T-helper 17 cell (primary cell): ENCODE results near the gene RGS12. TPM values are rescaled to one million over a fixed set of nuclear protein-coding genes. Genes with fewer than 3 reads are reported as not detected.

ENCODE experiments used
- ATAC-seq: fragments of 150-1000 bp; cut with Tn5 transposase; 2 replicates; pipeline ENCODE4 v1.10.0; 2021; ENCODE audit warnings: mild to moderate bottlenecking, moderate library complexity
- DNase-seq, 3 donors: peaks; one replicate each; pipeline versions ENCODE4 v3.0.0 to v3.0.0-alpha.2; 2020 to 2021
- H3K9me3 ChIP-seq: one replicate; pipeline ENCODE4 v1.7.0; 2013; ENCODE audit warnings: low read length, mild to moderate bottlenecking; ENCODE audit not compliant: control insufficient read depth, poor library complexity, severe bottlenecking
- H3K27ac Mint-ChIP-seq: one replicate; pipeline ENCODE4 v1.8.0; 2022; ENCODE audit warnings: mild to moderate bottlenecking, moderate library complexity, mixed read lengths
- H3K27me3 Mint-ChIP-seq: one replicate; pipeline ENCODE4 v1.8.0; 2022; ENCODE audit warnings: mixed read lengths
- H3K36me3 Mint-ChIP-seq: one replicate; pipeline ENCODE4 v1.8.0; 2022; ENCODE audit warnings: low read depth, mixed read lengths
- H3K4me1 Mint-ChIP-seq: one replicate; pipeline ENCODE4 v1.8.0; 2022; ENCODE audit warnings: mild to moderate bottlenecking, mixed read lengths
- H3K4me3 Mint-ChIP-seq: one replicate; pipeline ENCODE4 v1.8.0; 2022; ENCODE audit warnings: mild to moderate bottlenecking, moderate library complexity, mixed read lengths
- total RNA-seq, 4 donors: library from RNA in 2 of 4; stranded (reverse) in 2 of 4; gene quantifications; one replicate each; pipeline ENCODE4 v1.2.3 and lab custom pipeline; 2022 to 2026

The RGS12 gene
- total RNA-seq, 2 donors from 2014 or later: 4.0 to 5.0 TPM

DNA sequence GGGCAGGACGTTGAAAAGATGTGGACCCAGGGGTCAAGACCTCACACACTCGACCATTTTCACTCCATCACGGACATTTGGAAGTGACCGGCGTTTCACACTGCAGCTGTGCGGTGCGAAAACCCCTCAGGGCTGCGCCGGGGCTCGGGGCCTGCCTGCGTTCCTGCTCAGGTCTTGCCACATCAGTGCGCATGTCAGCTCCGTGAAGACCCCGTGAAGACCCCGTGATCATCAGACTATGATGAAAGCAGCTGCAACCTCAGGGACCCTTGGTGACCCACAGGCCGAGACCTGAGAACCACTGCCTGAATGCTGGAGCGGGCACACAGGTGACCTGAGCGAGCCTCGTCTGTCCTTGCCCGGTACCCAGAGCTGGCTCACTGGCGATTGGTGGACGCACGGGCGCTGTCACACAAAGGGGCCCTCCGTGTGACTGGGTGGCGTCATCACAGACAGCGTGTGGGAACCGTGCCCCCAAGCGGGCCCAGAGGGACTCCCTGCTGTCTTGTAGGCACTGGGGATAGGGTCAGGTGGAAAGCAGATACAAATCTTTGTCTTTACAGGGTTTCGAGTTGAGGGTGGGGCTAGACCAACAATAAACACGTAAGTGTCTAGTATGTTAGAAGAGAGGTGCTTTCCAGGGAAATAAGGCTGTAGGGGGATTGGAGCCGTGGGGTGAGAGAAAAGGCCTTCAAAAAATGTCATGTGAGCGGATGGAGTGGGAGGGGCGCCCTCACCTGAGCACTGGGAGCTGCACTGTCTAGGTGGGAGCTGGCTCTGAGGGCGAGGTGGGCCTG lies 31.2 kb upstream of the RGS12 start:
- no peak for DNase-seq

DNA sequence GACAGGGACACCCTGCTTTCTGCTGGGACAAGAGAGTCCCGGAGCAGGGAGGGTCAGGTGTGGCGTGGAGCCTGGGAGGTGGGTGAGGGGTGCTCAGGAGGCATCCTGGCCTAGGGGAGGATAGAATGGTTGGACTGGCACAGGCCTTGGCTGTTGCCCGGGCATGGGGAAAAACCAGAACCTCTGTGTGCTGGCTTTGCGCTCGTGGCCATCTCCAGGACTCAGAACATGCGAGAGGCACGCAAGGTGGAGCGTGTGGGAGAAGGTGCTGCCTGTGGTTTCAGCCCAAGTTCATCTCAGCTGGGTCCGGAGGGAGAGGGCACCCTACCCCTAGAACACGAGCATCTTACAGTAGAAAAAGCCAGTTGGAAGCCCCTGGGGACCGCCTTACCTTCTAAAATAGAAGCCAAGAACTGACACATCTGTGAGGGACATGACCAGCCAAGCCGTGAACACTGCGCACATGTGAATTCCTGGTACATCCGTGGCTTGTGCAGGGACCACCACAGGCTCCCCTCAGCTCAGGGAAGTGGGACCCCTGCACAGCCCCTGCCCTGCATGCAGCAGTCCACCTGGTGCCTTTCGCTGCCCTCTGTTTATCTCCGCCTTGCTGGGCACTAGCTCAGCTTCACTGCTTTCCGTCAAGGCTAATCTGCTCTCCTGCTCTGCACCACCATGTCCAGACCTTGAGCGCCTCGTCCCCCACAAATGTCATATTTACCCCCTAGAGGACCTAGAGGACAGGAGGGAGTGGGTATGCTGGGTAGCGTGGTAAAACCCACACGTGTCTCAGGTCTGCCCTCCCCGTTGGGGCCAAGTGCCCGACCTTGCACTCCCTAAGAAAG lies 30.4 kb upstream of the RGS12 start:
- no peak for ATAC-seq
- Mint-ChIP-seq H3K4me3 (no peak overlapping the region), H3K27me3 (no peaks in the 10 kb centered on the region), H3K36me3 (no peaks in the 10 kb centered on the region), H3K27ac (no peak overlapping the region), H3K4me1 (peaks cover 2% of the 10 kb centered on the region)
- no peaks in the 10 kb centered on the region for H3K9me3 ChIP-seq
- DNase-seq: peak in 1 of 3 donors; percentile 6

More for the DNA sequence above, 31.2 kb upstream of the RGS12 start:
- H3K36me3 Mint-ChIP-seq: no peaks in the 10 kb centered on the region
- no peaks in the 10 kb centered on the region for H3K27me3 Mint-ChIP-seq
- no peak overlapping the region for H3K27ac Mint-ChIP-seq
- ATAC-seq: no peak
- H3K9me3 ChIP-seq: no peaks in the 10 kb centered on the region
- H3K4me3 Mint-ChIP-seq: no peak overlapping the region
- peaks cover 2% of the 10 kb centered on the region for H3K4me1 Mint-ChIP-seq

DNA sequence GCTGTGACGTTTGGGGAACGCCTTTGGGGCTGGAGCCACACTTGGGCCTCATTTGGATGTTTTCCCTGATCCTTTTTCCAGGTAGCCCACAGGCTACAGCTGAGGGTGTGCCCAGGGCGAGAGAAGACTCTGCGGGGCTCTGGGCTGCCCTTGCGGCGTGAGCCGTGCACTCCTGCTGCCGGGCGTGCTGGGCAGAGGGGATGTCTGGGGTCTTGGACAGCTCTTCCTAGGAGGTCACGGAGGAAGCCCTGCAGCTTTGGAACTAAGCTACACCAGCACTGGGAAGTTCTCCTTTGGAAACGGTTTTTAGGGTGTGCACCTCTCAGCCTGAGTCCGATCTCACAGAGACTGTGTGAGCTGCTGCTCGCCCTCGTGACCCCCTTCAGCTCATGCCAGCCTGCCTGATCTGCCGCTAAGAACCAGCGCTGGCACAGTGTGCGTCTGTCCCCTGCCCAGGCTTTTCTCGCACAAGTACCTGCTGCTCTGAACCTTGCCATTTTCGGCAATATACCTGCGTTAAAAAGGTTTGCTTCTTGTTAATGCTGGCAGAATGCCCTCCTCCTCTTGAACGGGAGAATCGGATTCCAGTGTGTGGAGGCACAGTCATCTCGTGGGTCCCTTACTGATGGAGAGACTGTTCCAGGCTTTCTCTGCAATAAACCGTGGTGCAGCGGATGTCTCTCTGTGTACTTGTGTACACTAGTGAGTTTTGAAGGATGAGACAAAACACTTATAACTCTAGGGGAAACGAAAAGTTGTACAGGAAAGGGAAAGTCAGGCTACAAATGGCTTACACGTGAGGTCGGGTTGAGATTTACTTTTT lies 29.6 kb upstream of the RGS12 start:
- Mint-ChIP-seq H3K4me3 (no peak overlapping the region), H3K27ac (no peak overlapping the region), H3K27me3 (no peaks in the 10 kb centered on the region), H3K4me1 (peaks cover 2% of the 10 kb centered on the region), H3K36me3 (no peaks in the 10 kb centered on the region)
- no peaks in the 10 kb centered on the region for H3K9me3 ChIP-seq
- ATAC-seq (no peak), DNase-seq (no peak)

DNA sequence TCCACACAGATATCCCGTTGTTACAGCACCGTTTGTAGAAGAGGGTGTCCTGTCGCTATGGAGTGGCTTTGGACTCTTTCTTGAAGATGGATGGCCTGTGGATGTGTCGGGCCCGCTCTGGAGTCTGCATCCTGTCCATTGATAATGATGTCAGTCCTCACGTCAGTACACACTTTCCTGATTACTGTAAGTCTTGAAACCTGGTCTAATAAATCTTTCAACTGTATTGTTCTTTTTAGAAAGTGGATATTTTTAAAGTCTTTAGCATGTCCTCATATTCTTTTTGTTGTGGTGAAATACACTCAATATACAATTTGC lies 29.0 kb upstream of the RGS12 start:
- ATAC-seq: no peak
- Mint-ChIP-seq H3K4me1 (peaks cover 2% of the 10 kb centered on the region), H3K27me3 (no peaks in the 10 kb centered on the region), H3K27ac (no peak overlapping the region), H3K4me3 (no peak overlapping the region), H3K36me3 (no peaks in the 10 kb centered on the region)
- DNase-seq: no peak
- no peaks in the 10 kb centered on the region for H3K9me3 ChIP-seq

DNA sequence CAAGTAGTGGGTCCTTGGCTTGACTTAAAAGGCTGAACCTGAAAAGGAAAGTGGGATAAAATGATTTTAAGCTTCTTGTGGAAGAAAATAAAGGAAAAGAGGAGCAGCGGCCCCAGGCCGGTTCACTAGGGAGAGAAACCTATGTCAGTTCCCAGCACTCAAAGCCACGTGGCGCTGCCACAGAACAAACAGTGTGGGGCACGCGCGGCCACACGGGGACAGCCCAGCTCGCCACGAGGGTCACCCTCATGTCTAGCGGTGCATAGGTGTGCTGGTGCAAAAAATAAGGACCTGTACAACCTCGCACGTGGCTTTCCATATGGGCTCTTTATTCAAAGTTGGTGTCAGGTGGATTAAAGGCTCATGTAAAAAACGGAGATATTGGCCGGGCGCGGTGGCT lies 26.7 kb upstream of the RGS12 start:
- DNase-seq (no peak), ATAC-seq (no peak)
- Mint-ChIP-seq H3K27me3 (no peaks in the 10 kb centered on the region), H3K4me1 (peaks cover 2% of the 10 kb centered on the region), H3K27ac (no peak overlapping the region), H3K36me3 (no peaks in the 10 kb centered on the region), H3K4me3 (no peak overlapping the region)
- no peaks in the 10 kb centered on the region for H3K9me3 ChIP-seq

DNA sequence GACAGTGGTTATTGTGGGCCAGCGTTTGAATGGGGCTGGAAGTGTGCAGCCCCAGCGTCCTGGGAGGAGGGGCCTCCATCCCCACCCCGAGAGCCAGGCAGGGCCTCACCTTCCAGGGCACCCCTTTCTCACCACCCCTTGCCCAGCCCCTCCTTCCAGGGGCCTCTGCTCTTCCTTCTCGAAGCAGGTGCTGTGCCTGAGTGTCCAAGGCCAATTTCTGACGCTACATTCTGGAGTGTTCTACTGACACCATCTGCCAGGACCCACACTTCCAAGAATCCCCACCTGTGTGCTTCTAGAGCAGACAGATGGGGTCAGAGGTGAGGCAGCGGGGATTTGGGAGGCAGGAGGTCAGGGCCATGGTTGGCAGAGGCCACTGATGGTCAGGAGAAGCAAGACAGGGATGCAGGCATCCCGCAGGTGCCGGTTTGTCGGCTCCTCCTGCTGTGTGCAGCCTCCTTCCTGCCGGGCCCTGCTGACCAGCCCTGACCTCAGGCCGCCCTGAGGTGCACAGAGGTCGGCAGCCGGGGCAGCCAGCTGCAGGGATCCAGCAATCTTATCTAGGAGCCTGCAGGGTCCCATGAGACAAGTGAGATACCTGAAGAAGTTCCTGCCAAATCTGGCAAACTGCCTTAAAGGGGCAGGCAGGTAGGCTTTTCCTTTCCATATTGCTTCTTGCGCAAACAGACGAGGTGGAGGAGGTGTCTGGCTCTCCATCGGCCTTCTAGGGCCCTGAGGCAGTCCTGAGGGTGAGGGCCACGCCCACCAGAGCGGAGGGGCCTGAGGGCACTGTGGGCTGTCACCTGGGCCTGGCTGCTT lies 25.0 kb upstream of the RGS12 start:
- DNase-seq (no peak), ATAC-seq (no peak)
- no peaks in the 10 kb centered on the region for H3K9me3 ChIP-seq
- H3K27ac Mint-ChIP-seq: no peak overlapping the region
- no peaks in the 10 kb centered on the region for H3K27me3 Mint-ChIP-seq
- no peak overlapping the region for H3K4me3 Mint-ChIP-seq
- H3K4me1 Mint-ChIP-seq: no peaks in the 10 kb centered on the region
- no peaks in the 10 kb centered on the region for H3K36me3 Mint-ChIP-seq

DNA sequence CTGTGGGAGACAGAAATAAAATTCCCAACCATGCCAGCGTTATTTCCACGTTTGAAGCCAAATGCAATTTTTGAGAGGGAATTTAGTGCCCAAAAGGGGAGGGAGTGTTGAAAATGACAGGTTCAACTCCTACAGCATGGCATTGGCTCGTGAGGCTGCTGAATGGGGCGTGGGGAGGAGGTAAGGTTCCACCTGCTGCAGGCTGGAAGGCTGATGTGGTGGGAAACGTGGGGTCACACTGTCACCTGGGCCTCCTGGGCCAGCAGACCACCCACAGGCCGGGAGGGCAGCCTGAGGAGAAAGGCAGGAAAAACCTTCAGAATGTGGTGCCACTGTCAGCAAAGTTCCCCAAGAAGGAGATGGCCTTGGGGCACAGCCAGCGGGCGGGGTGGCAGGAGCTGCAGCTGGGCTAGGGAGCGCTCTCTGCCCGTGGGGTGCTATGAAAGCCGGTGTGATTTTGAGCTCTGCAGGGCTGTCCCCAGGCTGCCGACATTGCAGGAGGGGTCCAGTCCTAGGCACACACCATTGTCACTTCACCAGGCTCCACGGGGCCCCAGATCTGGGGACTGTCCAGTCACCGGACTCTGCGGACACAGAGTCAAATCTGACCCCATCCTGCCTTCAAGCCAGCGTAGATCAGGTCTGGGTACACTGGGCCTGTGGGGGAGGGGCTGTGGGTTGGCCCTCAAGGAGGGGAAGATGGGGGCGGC lies 24.3 kb upstream of the RGS12 start:
- no peak overlapping the region for H3K4me3 Mint-ChIP-seq
- no peaks in the 10 kb centered on the region for H3K9me3 ChIP-seq
- H3K27me3 Mint-ChIP-seq: no peaks in the 10 kb centered on the region
- no peaks in the 10 kb centered on the region for H3K36me3 Mint-ChIP-seq
- ATAC-seq (no peak), DNase-seq (no peak)
- H3K4me1 Mint-ChIP-seq: no peaks in the 10 kb centered on the region
- H3K27ac Mint-ChIP-seq: no peak overlapping the region

DNA sequence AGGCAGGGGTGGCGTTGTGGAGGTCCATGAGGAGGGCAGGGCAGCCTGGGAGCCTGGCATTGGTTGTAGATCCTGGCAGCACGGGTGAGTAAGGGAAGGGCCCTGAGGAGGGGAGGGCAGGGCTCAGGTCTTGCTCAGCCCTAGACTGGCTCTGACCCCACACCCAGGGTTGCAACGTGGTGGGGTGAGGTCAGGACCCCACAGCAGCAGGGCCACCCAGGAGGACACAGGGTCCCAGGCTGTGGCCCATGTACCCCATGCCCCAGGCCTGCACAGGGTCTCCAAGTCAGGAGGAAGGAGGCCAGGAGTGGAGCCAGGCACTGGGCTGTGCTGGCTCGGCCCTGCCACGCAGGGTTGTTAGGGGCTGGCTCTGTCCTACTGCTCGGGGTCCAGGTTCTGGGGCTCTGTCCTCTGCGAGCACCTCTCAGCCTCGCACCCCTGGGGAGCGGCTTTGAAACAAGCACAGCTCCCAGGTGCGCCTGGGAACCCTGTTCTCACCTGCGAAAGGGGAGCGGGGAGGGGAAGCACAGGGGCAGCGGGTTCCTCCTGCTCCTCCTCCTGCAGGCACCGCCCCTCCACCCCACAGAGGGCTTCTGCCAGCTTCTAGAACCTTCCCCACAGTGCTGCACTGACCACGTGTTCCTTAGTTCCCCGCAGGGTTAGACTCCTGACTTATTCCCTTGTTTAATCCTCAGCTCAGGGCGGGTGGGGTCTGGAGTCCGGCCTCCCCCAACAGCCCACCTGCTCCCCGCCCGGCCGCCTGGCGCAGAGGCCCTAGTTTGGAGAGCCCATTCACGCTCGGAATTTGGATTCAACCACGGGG lies 23.5 kb upstream of the RGS12 start:
- Mint-ChIP-seq H3K27ac (no peak overlapping the region), H3K4me1 (no peaks in the 10 kb centered on the region), H3K36me3 (no peaks in the 10 kb centered on the region), H3K4me3 (no peak overlapping the region), H3K27me3 (no peaks in the 10 kb centered on the region)
- ATAC-seq (no peak), DNase-seq (no peak)
- H3K9me3 ChIP-seq: no peaks in the 10 kb centered on the region

DNA sequence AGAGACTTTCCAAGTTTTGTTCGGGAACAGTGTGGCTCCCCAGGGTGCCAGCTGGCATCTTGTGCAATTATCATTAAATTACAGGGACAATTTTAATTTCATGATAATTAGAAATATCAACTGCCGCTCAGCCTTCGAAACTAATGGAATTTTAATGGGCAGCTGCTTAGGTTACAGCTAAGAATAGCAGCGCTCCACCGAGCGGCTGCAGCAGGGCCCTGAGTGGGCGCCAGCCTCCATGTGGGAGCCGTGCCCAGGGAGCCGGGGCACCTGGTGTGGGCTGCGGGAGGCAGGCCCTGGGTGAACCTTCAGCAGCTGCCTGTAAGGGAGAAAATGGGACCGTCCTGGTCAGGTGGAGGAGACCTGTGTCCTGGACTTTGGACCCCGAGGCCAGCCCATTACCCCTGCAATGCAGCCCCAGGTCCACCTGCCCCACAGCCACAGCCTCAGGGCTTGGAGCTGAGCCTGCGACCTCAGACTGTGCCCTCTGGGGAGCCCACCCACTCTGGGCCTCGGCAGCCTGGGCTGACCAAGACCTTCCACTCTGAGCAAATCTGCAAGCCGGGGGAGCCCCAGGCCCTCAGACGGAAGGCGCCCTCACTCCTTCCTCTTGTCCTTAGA lies 22.7 kb upstream of the RGS12 start:
- no peaks in the 10 kb centered on the region for H3K27me3 Mint-ChIP-seq
- no peak overlapping the region for H3K27ac Mint-ChIP-seq
- no peaks in the 10 kb centered on the region for H3K4me1 Mint-ChIP-seq
- H3K36me3 Mint-ChIP-seq: no peaks in the 10 kb centered on the region
- H3K4me3 Mint-ChIP-seq: no peak overlapping the region
- no peak for ATAC-seq
- H3K9me3 ChIP-seq: no peaks in the 10 kb centered on the region
- no peak for DNase-seq

DNA sequence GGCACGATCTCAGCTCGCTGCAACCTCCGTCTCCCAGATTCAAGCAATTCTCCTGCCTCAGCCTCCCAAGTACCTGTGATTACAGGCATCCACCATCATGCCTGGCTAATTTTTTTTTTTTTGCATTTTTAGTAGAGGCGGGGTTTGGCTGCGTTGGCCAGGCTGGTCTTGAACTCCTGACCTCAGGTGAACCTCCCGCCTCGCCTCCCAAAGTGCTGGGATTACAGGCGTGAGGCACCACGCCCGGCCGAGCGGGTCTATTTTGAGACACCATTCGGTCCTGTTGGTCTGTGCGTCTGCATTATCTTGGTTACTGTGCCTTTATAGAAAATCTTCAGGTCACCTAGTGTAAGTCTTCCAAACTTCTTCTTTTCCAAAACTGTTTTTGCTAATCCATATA lies 21.7 kb upstream of the RGS12 start:
- Mint-ChIP-seq H3K36me3 (no peaks in the 10 kb centered on the region), H3K4me3 (no peak overlapping the region), H3K4me1 (peaks cover 5% of the 10 kb centered on the region), H3K27ac (no peak overlapping the region), H3K27me3 (no peaks in the 10 kb centered on the region)
- no peak for DNase-seq
- no peak for ATAC-seq
- no peaks in the 10 kb centered on the region for H3K9me3 ChIP-seq

DNA sequence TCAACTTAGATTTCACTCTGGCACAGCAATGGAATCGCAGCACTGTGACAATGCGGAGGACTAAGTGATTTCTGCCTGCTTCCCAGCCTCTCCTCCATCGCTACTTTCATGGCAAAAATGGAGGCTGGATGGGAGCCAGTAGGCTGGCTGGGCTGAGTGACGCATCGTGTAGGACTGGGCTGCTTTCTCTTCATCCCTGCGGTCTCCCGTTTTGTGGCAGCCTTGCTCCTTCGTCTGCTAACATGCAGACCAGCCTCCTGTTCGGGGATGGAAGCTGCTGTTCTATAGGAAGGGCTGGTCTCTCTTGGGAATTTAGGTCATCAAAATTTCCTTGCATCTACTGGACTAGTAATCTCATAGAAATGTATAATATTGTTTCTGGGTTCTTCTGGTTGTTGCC lies 15.8 kb upstream of the RGS12 start:
- H3K27me3 Mint-ChIP-seq: peaks cover 14% of the 10 kb centered on the region
- no peak overlapping the region for H3K27ac Mint-ChIP-seq
- H3K4me1 Mint-ChIP-seq: peaks cover 5% of the 10 kb centered on the region
- no peak for DNase-seq
- no peak for ATAC-seq
- no peaks in the 10 kb centered on the region for H3K9me3 ChIP-seq
- H3K4me3 Mint-ChIP-seq: no peak overlapping the region
- H3K36me3 Mint-ChIP-seq: no peaks in the 10 kb centered on the region
